Measurements from ENCODE around the gene LIN7A.

GRCh38 chr12:80794551-80794950 lies 143.2 kb downstream of the LIN7A start:
- no peak for TF ChIP-seq CTCF (IDR thresholded peaks at IDR 0.05; ENCODE audit: insufficient read depth, low read length, poor library complexity, severe bottlenecking)
- TF ChIP-seq EZH2phosphoT487 (conservative IDR thresholded peaks at IDR 0.05; ENCODE audit: low read length) = no peak

Data from SU-DHL-6 (cell line).